Mucosa of descending colon (tissue), 3 donors: ENCODE measurements around the gene SEC14L1. TPM values are rescaled to one million over a fixed set of nuclear protein-coding genes. Genes with fewer than 3 reads are reported as not detected.
"Not testable (repeated sequence)": the region's sequence is repeated elsewhere in the genome, so short reads cannot be mapped to it uniquely, and the experiment has no call there.

Source experiments
- ATAC-seq: fragments of 200-7000 bp; cut with Tn5 transposase; one replicate; pipeline ENCODE4 v1.9.1; 2020; ENCODE audit warnings: mild to moderate bottlenecking, moderate library complexity
- DNase-seq, 3 donors: peaks; one replicate each; pipeline ENCODE4 v3.0.0-alpha.2; 2020
- H3K36me3 ChIP-seq: fragments of 200-600 bp; one replicate; pipeline ENCODE4 v1.8.0; 2021; ENCODE audit warnings: low read depth, mild to moderate bottlenecking
- H3K4me1 ChIP-seq: fragments of 200-600 bp; one replicate; pipeline ENCODE4 v1.8.0; 2021; ENCODE audit warnings: low read depth, mild to moderate bottlenecking
- H3K4me3 ChIP-seq: fragments of 200-600 bp; one replicate; pipeline ENCODE4 v1.8.0; 2021; ENCODE audit warnings: mild to moderate bottlenecking
- H3K9me3 ChIP-seq: fragments of 200-600 bp; one replicate; pipeline ENCODE4 v1.8.0; 2021; ENCODE audit warnings: mild to moderate bottlenecking
- CTCF ChIP-seq: fragments of 200-600 bp; IDR thresholded peaks from one replicate; pipeline ENCODE4 v1.8.0; 2022; ENCODE audit warnings: antibody characterized with exemption, mild to moderate bottlenecking
- intact Hi-C, 2 donors: fragments of 100-400 bp; cut with DNase I in 1 of 2; cut with micrococcal nuclease in 1 of 2; formaldehyde crosslinking; loops; one replicate each; pipeline versions ENCODE4 v1.11.0 to v1.11.1; 2022; cut with DNase I, micrococcal nuclease
- total RNA-seq, 3 donors: library from RNA; stranded (reverse); fragmentation: NEBNext Ultra II Directional in 2 of 3; extraction: Animal tissue kit (Norgen Biotek cat#: 25700) in 2 of 3; gene quantifications; one replicate each; pipeline versions ENCODE4 v1.2.1 to v1.2.4, GENCODE V29; 2021 to 2023
- donor health status: DM: no; HTN: no; CAD: no; lungs with moderate emphysema.
- donor health status: DM: no; HTN: no; CAD: no.
- donor health status: DM: no; HTN: yes; CAD: no.

SEC14L1 gene
- total RNA-seq, 3 donors from 2014 or later = 24.5 to 44.6 (median 44.0) TPM

GRCh38 chr17:77248216-77249114 lies 107.7 kb downstream of the SEC14L1 start:
- ATAC-seq (no peak), DNase-seq (no peak)
- H3K4me1 ChIP-seq = peaks cover 14% of the 10 kb centered on the region
- no peak overlapping the region for H3K4me3 ChIP-seq
- TF ChIP-seq CTCF = no peak
- H3K9me3 ChIP-seq = no peaks in the 10 kb centered on the region
- intact Hi-C loops = loop anchor here in 1 of 2 donors (5.0 kb wide), 1 partner anchor 161 kb away; no protein-coding TSS in a partner anchor
- no peaks in the 10 kb centered on the region for H3K36me3 ChIP-seq

GRCh38 chr17:77251622-77252183 lies 110.9 kb downstream of the SEC14L1 start:
- H3K4me1 ChIP-seq = peaks cover 7% of the 10 kb centered on the region
- H3K36me3 ChIP-seq = no peaks in the 10 kb centered on the region
- intact Hi-C loops = no loop called here
- DNase-seq = no peak
- no peak for TF ChIP-seq CTCF
- no peak for ATAC-seq
- H3K9me3 ChIP-seq = no peaks in the 10 kb centered on the region
- H3K4me3 ChIP-seq = no peak overlapping the region

- ATAC-seq, H3K4me1 ChIP-seq, intact Hi-C loops, H3K4me3 ChIP-seq, H3K9me3 ChIP-seq, DNase-seq, H3K36me3 ChIP-seq: not testable (repeated sequence)
Observed at GRCh38 chr17:77252306-77252705, 111.5 kb downstream of the SEC14L1 start.

GRCh38 chr17:77253611-77254051 lies 112.9 kb downstream of the SEC14L1 start:
- ATAC-seq (no peak), DNase-seq (peak in 1 of 3 donors; percentile 12)
- TF ChIP-seq CTCF = no peak
- H3K4me1 ChIP-seq = no peaks in the 10 kb centered on the region
- H3K36me3 ChIP-seq = no peaks in the 10 kb centered on the region
- no peaks in the 10 kb centered on the region for H3K9me3 ChIP-seq
- no peak overlapping the region for H3K4me3 ChIP-seq
- intact Hi-C loops = no loop called here

- Histone ChIP-seq H3K36me3 (no peaks in the 10 kb centered on the region), H3K9me3 (no peaks in the 10 kb centered on the region), H3K4me1 (no peaks in the 10 kb centered on the region), H3K4me3 (no peak overlapping the region)
- no peak for DNase-seq
- ATAC-seq = peak; percentile 16
- intact Hi-C loops = no loop called here
- no peak for TF ChIP-seq CTCF
Observed at GRCh38 chr17:77254951-77255825, 114.4 kb downstream of the SEC14L1 start.

GRCh38 chr17:77255970-77256369 lies 115.2 kb downstream of the SEC14L1 start:
- H3K4me3 ChIP-seq, H3K9me3 ChIP-seq, H3K4me1 ChIP-seq, ATAC-seq, intact Hi-C loops, H3K36me3 ChIP-seq, DNase-seq: not testable (repeated sequence)
